ENCODE results near the gene FLYWCH2. TPM values are rescaled to one million over a fixed set of nuclear protein-coding genes. Genes with fewer than 3 reads are reported as not detected.

The FLYWCH2 gene
- total and polyA plus RNA-seq, 9 of the 15 experiments (the other 6 are each of a cell fraction or from before 2014, with no cell fraction given), result 0.70 to 55.5 (median 7.6) TPM

GRCh38 chr16:2882650-2883457 lies at the start of gene FLYWCH2 (continued):
- TF ChIP-seq ZNF449 (CRISPR knock-in tag; IDR thresholded peaks at IDR 0.05) (0 out of 2 replicates have a peak, but pooled peaks have one; percentile 42), FUS (optimal IDR thresholded peaks at IDR 0.05; ENCODE audit: low read depth, low read length) (peak; percentile 29), SP1 (CRISPR knock-in tag; IDR thresholded peaks at IDR 0.05) (peak; percentile 88), FOXP4 (CRISPR knock-in tag; IDR thresholded peaks at IDR 0.05; ENCODE audit: borderline replicate concordance) (no peak), MXD1 (CRISPR knock-in tag; IDR thresholded peaks at IDR 0.05; ENCODE audit: borderline replicate concordance, poor library complexity, severe bottlenecking) (no peak), POLR2G (IDR thresholded peaks at IDR 0.05; ENCODE audit: low read depth, low read length) (peak; percentile 92), ZFPM2 (CRISPR knock-in tag; IDR thresholded peaks at IDR 0.05) (no peak), POLR2AphosphoS5 (IDR thresholded peaks at IDR 0.05; ENCODE audit: control insufficient read depth, insufficient read depth, low read depth, low read length) (peak; percentile 58), PRDM10 (IDR thresholded peaks at IDR 0.05; ENCODE audit: partially characterized antibody) (peak; percentile 55), IRF2 (CRISPR knock-in tag; IDR thresholded peaks at IDR 0.05) (no peak), CBX1 (IDR thresholded peaks at IDR 0.05; ENCODE audit: low read depth) (0 out of 2 replicates have a peak, but pooled peaks have one; percentile 32), SRSF3 (IDR thresholded peaks at IDR 0.05; ENCODE audit: insufficient read depth, low read length) (no peak), FOXP1 (CRISPR knock-in tag; IDR thresholded peaks at IDR 0.05) (no peak), GABPB1 (CRISPR knock-in tag; IDR thresholded peaks at IDR 0.05) (peak; percentile 66), NCOR1 (IDR thresholded peaks at IDR 0.05) (peak; percentile 59; the same call in 1 of the 2 replicates), NCOA1 (IDR thresholded peaks at IDR 0.05; ENCODE audit: low read depth) (no peak), ELK3 (CRISPR knock-in tag; IDR thresholded peaks at IDR 0.05) (no peak), ZNF124 (CRISPR knock-in tag; IDR thresholded peaks at IDR 0.05) (no peak), TEAD2 (tag; IDR thresholded peaks at IDR 0.05) (no peak)
